K562 (cell line): Measurements from ENCODE around the gene ANKRD23. TPM values are rescaled to one million over a fixed set of nuclear protein-coding genes. Genes with fewer than 3 reads are reported as not detected.

Experiments
- ATAC-seq: fragments of 200-7000 bp; cut with Tn5 transposase; 3 replicates; pipeline ENCODE4 v1.9.1; 2020; ENCODE audit warnings: moderate library complexity
- BruUV-seq: library from RNA; stranded (reverse); fragments of 400-500 nt; replicated peaks from 2 replicates; lab custom pipeline; 2021; lab: Mats Ljungman, UMichigan
- CTCF ChIA-PET: fragments of 300-600 bp; formaldehyde crosslinking; extraction: SDS; loops from one replicate; lab custom pipeline; 2021; ENCODE audit warnings: low intra/inter-chr PET ratio; lab: Yijun Ruan, JAX
- POLR2A ChIA-PET: fragments of 300-600, 350-650 bp; sonication (Branson Sonifier 250); formaldehyde crosslinking; extraction: SDS; loops from one replicate; lab custom pipeline; 2021; ENCODE audit warnings: antibody characterized with exemption, inconsistent platforms; lab: Yijun Ruan, JAX
- DNase-seq, 4 experiments: peaks; one replicate each; pipeline versions ENCODE4 v3.0.0 to v3.0.0-alpha.2; 2011 to 2018; ENCODE audit warnings: low spot score in 3 of 4, mixed read lengths in 3 of 4; ENCODE audit errors: extremely low read depth in 1 of 4
- FAIRE-seq: peaks from 2 replicates; lab custom pipeline; 2011; peaks lifted over from hg19 to GRCh38; lab: Jason Lieb, UNC
- H2AFZ ChIP-seq: 2 replicates; pipeline ENCODE4 v1.6.0; 2011; ENCODE audit warnings: low read depth, low read length, control low read depth, inconsistent platforms
- H3K27ac ChIP-seq: fragments of 200-600 bp; 3 replicates; pipeline ENCODE4 v1.8.0; 2011; ENCODE audit warnings: low read depth, mild to moderate bottlenecking, control low read depth, inconsistent platforms, low read length, moderate library complexity, mixed read lengths; ENCODE audit errors: extremely low read depth
- H3K27me3 ChIP-seq, 2 experiments: fragments of 300-600 bp in 1 of 2; 2 replicates in 1 of 2; 3 replicates in 1 of 2; pipeline versions ENCODE4 v1.6.0 to v1.8.0; 2011; ENCODE audit warnings: inconsistent platforms in 2 of 2, low read length in 2 of 2, mild to moderate bottlenecking in 1 of 2, mixed read lengths in 1 of 2, moderate library complexity in 1 of 2; ENCODE audit not compliant: control insufficient read depth in 2 of 2, insufficient read depth in 2 of 2
- H3K36me3 ChIP-seq: fragments of 300-600 bp; 3 replicates; pipeline ENCODE4 v1.8.0; 2011; ENCODE audit warnings: mild to moderate bottlenecking, low read length, inconsistent platforms; ENCODE audit not compliant: control insufficient read depth, insufficient read depth
- H3K4me1 ChIP-seq, 2 experiments: fragments of 200-600 bp in 1 of 2; replicated peaks in 1 of 2; 2 replicates in 1 of 2; 3 replicates in 1 of 2; pipeline versions ENCODE4 v1.5.1 to v1.8.0; 2011; ENCODE audit warnings: inconsistent platforms in 2 of 2, low read length in 2 of 2, mild to moderate bottlenecking in 1 of 2, mixed read lengths in 1 of 2, moderate library complexity in 1 of 2; ENCODE audit not compliant: control insufficient read depth in 2 of 2, insufficient read depth in 2 of 2
- H3K4me2 ChIP-seq: 2 replicates; pipeline ENCODE4 v1.6.1; 2011; ENCODE audit warnings: low read length, control low read depth, inconsistent platforms, mixed read lengths; ENCODE audit not compliant: insufficient read depth
- H3K4me3 ChIP-seq: fragments of 200-600 bp; sonication (generic), shearing (Covaris generic); 2 replicates; pipeline ENCODE4 v1.5.1; 2016; ENCODE audit warnings: control low read depth, inconsistent platforms
- H3K79me2 ChIP-seq: fragments of 200-600 bp; 3 replicates; pipeline ENCODE4 v1.8.0; 2011; ENCODE audit warnings: low read length, inconsistent platforms; ENCODE audit not compliant: control insufficient read depth, insufficient read depth
- H3K9ac ChIP-seq, 2 experiments: 2 replicates each; pipeline versions ENCODE4 v1.6.0 to v1.6.1; 2011; ENCODE audit warnings: low read depth in 2 of 2, low read length in 2 of 2, control low read depth in 1 of 2, inconsistent platforms in 1 of 2, mild to moderate bottlenecking in 1 of 2, mixed read lengths in 1 of 2; ENCODE audit not compliant: insufficient read depth in 1 of 2
- H3K9me1 ChIP-seq: one replicate; pipeline ENCODE4 v1.6.0; 2011; ENCODE audit warnings: inconsistent platforms, mild to moderate bottlenecking, low read length, moderate library complexity; ENCODE audit not compliant: control insufficient read depth, insufficient read depth
- H3K9me3 ChIP-seq: replicated peaks from 2 replicates; pipeline ENCODE4 v1.5.1; 2011; ENCODE audit warnings: low read depth, low read length, inconsistent platforms; ENCODE audit not compliant: control insufficient read depth, insufficient read depth
- H4K20me1 ChIP-seq: replicated peaks from 2 replicates; pipeline ENCODE4 v1.6.1; 2011; ENCODE audit warnings: low read length, inconsistent platforms, mixed read lengths; ENCODE audit not compliant: control insufficient read depth, insufficient read depth
- CTCF ChIP-seq, 3 experiments: IDR thresholded peaks in 2 of 3; conservative IDR thresholded peaks in 1 of 3; 2 replicates each; pipeline ENCODE4 v1.5.1; 2011 to 2012; ENCODE audit warnings: low read length in 3 of 3, mild to moderate bottlenecking in 3 of 3, control low read depth in 2 of 3, improper control_type of control experiment in 1 of 3, inconsistent platforms in 1 of 3, low read depth in 1 of 3, mixed read lengths in 1 of 3, moderate library complexity in 1 of 3; ENCODE audit not compliant: insufficient read depth in 2 of 3
- KLF1 ChIP-seq: fragments of 450-650 bp; IDR thresholded peaks from 2 replicates; pipeline ENCODE4 v1.6.1; 2016; ENCODE audit warnings: missing genetic modification characterization, missing compliant biosample characterization
- SAFB2 ChIP-seq: fragments of 200-400 bp; formaldehyde crosslinking; IDR thresholded peaks from 2 replicates; pipeline ENCODE4 v1.6.1; 2018; ENCODE audit warnings: borderline replicate concordance, low read length, low read depth, moderate library complexity; ENCODE audit not compliant: severe bottlenecking
- WGBS: fragments of 100-300 bp; shearing (Covaris generic); methylation state at CpG from one replicate; pipeline ENCODE4 v1.1.6; 2016; ENCODE audit warnings: low coverage, mixed read lengths; ENCODE audit not compliant: insufficient coverage; ENCODE audit errors: missing lambda C conversion rate; 5-methylcytosine and 5-hydroxymethylcytosine counted together
- in situ Hi-C: fragments of 300-500 bp; cut with MboI; formaldehyde crosslinking; loops from 4 replicates; pipeline ENCODE4 v1.15.0; 2018; ENCODE audit warnings: inconsistent platforms, mixed read lengths
- intact Hi-C: fragments of 100-400 bp; cut with micrococcal nuclease; formaldehyde crosslinking; loops from 2 replicates; pipeline ENCODE4 v1.14.2; 2022
- polyA plus RNA-seq, 8 experiments: library from polyadenylated mRNA; depleted of rRNA in 4 of 8; stranded (reverse) in 5 of 8; unstranded in 3 of 8; fragments of >200 nt; fragmentation: Nextera tagmentation in 2 of 8; fragmentation: Illumina TruSeq in 1 of 8; extraction: Ambion mirVana in 2 of 8; extraction: Trizol in 1 of 8; gene quantifications; 2 replicates each; pipeline versions ENCODE4 v1.2.1 to v1.2.3, GENCODE V29; 2011 to 2014; ENCODE audit warnings: inconsistent platforms in 1 of 8, missing spikeins in 1 of 8
- total RNA-seq, 7 experiments: library from RNA; depleted of rRNA in 6 of 7; stranded (reverse); fragments of >200 nt in 6 of 7; fragmentation: Illumina TruSeq in 2 of 7; extraction: Trizol in 2 of 7; gene quantifications; 2 replicates each; pipeline versions ENCODE4 v1.2.1 to v1.2.3, GENCODE V29; 2011 to 2021; ENCODE audit warnings: low replicate concordance in 1 of 7

ANKRD23 gene
- total and polyA plus RNA-seq, 9 of the 15 experiments (the other 6 are each of a cell fraction or from before 2014, with no cell fraction given): 0.32 to 4.8 (median 2.8) TPM

GRCh38 chr2:96792772-96793749, 50.8 kb downstream of the ANKRD23 start:
- Histone ChIP-seq H3K36me3 (no peaks in the 10 kb centered on the region), H3K79me2 (no peaks in the 10 kb centered on the region), H2AFZ (no peak overlapping the region), H3K4me1 (peaks cover 0 to 14% of the 10 kb centered on the region in 2 experiments; a peak in 2 of 5 replicates), H3K27ac (no peak overlapping the region), H4K20me1 (no peaks in the 10 kb centered on the region), H3K4me2 (no peak overlapping the region), H3K9ac (0 out of 4 replicates have a peak overlapping the region, but pooled peaks of 1 of the 2 experiments have one; percentile 32), H3K9me1 (no peaks in the 10 kb centered on the region), H3K27me3 (no peaks in the 10 kb centered on the region)
- no TSS peak for BruUV-seq
- ATAC-seq (peak; percentile 67), DNase-seq (no peak), FAIRE-seq (no peak)
- ChIA-PET CTCF (interaction anchor here (0.5 kb wide), 1 partner anchor 62 kb away, joined by 3 read pairs; no protein-coding TSS in a partner anchor), POLR2A (interaction anchor here (1.1 kb wide), 1 partner anchor 8 kb away, joined by 4 read pairs; no protein-coding TSS in a partner anchor)
- intact Hi-C loops: no loop called here
- in situ Hi-C loops: no loop called here
- WGBS: 46% methylated on average over 17 of the region's 17 CpGs
- TF ChIP-seq CTCF (IDR thresholded peaks at IDR 0.05 in 2 of 3, conservative IDR thresholded peaks at IDR 0.05 in 1 of 3; ENCODE audit: insufficient read depth in 2 of 3, low read depth in 1 of 3, low read length in 3 of 3) (peak in 1 of 3 experiments; percentile 32; a peak in 2 of 6 replicates), SAFB2 (no peak), KLF1 (tag) (no peak)
- TF ChIP-seq, all 486 proteins: peak for 1
- Histone ChIP-seq H3K4me3 (no peak overlapping the region), H3K9me3 (no peaks in the 10 kb centered on the region)
